Activated naive CD4-positive, alpha-beta T cell treated with anti-CD3 and anti-CD28 coated beads, Interleukin-2, amount 50 U/mL, for 16 hours (primary cell): ENCODE data around the gene GTF2IRD1.

Source experiments
- DNase-seq: peaks from one replicate; pipeline ENCODE4 v3.0.0-alpha.2; 2020

The GTF2IRD1 gene

DNA sequence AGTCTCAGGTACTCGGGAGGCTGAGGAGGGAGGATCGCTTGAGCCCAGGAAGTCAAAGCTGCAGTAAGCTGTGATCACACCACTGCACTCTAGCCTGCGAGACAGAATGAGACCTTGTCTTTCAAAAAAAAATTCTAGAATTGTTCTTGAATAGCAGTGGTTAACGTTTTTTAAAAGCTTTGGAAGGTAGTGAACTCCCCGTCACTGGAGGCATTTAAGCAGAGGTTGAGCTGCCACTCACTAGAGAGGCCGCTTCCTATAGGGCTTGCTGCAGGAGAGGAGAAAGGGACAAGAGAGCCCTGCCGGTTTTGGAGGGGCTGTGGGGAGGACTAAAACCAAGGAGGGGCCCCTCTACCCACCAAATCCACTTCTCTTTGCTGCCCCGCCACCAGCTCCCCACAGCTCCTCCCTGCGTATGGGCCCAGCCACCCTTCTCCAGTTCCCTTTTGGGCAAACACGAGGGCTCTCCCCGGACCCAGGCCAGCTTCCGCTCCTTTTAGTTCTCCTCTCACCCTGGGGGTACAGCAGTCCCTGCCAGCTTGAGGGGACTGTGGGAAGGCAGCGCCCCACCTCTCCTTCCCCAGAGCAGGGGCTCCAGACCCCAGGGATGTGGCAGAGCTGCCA is 116.9 kb downstream of the GTF2IRD1 start:
- DNase-seq, result no peak

DNA sequence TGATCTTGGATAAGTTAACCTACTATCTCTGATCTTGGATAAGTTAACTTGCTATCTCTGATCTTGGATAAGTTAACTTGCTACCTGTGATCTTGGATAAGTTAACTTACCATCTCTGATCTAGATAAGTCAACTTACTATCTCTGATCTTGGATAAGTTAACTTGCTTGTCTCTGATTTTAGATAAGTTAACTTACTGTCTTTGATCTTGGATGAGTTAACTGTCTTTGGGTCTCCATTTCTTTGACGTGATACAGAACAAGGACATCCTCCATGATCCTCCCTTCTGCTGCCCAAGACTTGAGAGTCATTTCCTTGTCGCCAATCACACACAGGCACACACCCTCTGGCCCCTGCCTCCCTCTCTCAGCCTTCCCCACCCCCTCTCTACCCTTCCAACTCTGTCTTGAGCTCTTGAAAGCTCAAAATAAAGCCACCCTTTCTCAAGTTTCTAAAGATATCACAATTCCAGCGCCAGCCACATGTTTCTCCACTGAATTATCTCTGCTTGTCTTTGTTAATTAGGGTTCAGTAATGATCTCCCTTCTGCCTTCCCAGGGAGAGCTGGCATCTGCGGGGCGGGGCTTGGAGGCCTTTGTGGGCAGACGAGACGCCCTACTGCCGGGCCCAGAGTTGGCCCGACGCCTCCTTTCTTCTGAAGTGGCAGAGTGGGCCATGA is 118.7 kb downstream of the GTF2IRD1 start:
- no peak for DNase-seq

DNA sequence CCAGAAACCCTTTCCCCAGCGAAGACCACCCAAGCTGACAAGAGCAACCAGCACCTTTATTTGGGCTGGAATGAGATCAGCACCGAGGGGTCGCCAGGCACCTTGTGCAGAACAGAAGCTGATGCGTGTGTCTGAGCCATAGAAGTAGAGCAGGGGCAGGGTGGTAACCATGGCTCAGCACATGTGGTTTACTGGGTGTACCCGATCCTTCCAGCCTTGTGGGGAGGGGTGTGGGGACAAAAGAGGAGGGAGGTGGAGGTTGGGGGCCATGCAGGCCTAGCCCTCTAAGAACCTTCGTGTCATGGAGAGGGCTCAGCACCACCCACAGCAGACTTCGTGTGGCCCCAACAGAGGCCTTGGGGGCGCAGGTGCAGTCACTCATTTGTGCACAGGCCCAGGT is 119.8 kb downstream of the GTF2IRD1 start:
- DNase-seq, result no peak

DNA sequence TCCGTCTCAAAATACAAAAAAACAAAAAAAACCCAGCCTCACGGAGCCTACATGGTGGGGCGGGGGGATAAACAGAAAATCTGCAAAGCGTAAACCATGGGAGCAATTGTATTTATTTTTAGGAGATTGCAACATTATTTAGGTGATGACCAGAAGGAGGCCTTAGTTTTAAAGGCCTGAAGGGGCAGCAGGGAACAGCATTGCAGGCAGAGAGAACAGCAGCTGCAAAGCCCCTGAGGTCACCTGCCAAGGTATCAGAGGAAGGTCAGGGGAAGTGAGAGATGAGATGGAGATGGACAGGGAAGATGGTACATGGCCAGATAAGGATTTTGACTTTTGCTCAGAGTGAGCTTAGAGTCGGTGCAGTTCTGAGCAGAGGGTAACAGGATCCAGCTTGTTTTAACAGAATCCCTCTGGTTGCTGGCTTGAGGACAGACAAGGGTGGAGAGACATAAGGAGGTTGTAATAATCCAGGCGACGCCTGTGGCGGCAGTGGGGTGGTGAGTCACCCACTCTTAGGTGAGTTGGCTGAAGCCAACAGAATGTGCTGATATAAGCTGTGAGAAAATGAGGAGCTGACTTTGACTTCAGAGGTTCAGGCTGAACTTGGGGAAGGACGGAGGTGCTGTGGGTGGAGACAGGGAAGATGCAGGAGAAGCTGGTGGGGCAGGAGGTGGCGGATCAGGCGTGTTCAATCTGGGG is 121.5 kb downstream of the GTF2IRD1 start:
- no peak for DNase-seq

DNA sequence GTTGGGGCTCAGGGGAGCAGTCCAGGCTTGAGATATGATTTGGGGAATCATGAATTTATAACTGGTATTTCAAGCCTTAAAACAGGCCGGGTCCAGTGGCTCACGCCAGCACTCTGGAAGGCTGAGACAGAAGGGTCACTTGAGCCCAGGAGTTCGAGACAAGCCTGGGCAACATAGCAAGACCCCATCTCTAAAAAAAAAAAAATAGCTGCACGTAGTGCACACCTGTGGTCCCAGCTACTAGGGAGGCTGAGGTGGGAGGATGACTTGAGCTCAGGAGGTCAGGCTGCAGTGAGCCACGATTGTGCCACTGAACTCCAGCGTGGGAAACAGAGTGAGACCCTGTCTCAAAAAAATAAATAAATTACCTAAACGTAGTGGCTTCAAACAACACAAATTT is 122.1 kb downstream of the GTF2IRD1 start:
- DNase-seq, result no peak

DNA sequence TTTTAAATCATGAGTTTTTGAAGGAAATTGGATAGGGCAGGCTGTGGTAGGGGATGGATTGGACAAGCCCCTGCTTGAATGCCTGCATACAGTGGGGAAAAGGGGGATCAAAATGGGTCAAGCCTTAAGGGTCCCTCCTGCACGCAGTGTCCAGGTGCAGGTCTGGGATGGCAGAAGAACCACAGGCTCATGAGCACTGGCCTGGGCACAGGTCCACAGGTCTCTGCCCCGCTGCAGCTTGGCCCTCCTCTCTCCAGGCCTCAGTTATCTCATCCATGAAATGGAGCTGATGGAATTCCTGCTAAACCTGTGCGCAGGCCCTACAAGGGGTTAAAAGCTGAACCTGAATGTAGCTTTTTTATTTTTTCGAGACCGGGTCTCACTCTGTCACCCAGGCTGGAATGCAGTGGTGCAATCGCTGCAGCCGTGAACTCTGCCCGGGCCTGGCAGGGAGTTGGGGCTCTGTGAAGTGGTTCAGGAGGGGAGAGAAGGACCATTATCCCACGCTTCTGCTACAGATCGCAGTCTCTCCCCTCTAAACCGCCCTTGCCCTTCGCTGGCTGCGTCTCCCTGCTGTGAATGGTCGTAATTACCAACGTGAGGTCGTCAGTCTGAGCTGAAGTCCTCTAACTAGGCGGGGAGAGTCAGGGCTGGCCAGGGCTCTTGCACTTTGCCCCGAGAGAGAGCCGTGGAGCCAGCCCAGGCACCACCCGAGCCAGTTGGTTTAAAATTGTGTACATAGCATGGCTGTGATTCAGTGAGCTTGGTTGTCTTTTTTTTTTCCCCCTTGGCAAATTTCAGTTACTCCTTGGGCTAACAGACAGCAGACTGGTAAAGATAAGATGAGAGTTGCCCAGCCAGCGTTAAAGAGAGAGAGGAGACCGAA is 126.3 kb downstream of the GTF2IRD1 start:
- DNase-seq, result no peak

DNA sequence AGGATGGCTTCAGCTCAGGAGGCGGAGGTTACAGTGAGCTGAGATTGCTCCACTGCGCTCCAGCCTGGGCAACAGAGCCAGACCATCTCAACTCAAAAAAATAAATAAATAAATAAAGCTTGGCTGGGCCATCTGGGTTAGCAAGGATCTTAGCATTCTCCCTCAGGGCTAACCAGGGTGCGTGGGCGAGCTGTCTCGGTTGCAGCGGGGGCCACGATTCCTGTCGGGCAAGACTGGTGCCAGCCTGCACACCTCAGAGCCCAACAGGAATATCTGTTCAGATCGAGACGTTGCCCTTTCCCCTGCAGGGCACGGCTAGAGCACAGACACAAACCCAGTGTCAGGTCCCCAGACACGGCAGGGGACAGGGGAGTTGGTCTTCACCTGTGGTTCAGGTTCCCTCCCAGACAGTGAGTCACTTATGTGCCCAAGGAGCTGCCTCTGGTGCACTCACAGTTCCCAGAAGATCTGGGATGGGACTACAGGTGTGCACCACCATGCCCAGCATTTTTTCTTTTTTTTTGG is 128.3 kb downstream of the GTF2IRD1 start:
- no peak for DNase-seq

DNA sequence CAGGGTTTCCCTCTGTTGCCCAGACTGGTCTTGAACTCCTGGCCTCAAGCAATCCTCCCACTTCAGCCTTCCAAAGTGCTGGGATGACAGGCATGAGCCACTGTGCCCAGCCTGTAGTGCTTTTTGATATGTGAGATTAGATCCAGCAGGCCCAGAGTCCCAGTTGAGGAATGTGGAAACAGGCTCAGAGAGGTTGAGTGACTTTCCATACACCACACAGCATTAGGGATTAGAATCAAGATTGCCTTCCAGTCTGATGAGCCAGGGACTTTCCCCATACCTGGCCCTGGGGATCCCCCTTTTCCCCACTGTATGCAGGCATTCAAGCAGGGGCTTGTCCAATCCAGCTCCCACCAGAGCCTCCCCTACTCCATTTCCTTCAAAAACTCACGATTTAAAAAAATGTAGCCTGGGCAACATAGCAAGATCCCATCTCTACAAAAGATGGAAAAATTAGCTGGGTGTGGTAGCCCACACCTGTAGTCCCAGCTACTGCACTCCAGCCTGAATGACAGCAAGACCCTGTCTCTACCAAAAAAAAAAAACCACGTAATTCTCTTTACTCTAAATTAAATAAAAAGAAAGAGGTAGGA is 128.8 kb downstream of the GTF2IRD1 start:
- no peak for DNase-seq

DNA sequence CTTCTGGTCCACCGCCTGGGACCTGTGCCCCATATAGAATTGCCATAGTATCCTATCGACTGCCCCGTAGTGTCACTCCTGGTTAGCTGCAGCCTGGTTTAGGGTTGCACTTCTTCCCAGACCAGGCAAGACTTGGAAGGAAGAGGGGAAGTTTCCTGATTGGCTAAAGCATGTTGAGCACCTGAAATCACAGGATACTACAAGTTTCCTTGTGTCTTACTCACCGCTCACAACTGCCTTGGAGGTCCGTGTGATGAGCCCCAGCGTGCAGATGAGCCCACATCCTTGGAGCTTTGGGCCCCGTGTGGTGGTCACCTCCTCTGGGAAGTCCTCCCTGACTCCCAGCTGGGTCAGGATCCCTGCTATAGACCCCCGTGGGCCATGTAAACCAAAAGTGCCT is 129.9 kb downstream of the GTF2IRD1 start:
- no peak for DNase-seq

DNA sequence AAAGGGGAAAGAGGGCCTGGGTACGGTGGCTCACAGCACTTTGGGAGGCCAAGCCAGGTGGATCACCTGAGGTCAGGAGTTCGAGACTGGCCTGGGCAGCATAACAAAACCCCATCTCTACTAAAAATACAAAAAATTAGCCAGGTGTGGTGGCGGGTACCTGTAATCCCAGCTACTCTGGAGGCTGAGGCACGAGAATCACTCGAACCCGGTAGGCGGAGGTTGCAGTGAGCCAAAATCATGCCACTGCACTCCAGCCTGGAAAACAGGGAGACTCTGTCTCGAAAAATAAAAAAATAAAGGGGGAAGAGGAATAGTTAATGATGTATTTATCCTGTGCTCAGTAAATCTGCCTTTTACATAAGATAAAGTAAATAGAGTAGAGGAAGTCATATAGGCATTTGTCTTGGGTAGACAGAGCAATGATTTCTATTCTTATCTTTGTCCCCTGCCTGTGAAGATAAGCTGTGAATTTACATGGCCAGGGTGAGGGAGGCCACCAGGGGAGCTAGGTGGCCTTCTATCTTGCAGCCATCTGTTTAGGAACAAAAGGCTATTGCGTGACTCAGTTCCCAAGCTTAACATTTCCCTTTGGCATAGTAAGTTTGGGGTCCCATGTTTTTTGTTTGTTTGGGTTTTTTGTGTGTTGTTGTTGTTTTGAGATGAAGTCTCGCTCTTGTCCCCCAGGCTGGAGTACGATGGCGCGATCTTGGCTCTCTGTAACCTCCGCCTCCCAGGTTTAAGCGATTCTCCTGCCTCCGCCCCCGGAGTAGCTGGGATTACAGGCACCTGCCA is 130.7 kb downstream of the GTF2IRD1 start:
- no peak for DNase-seq

DNA sequence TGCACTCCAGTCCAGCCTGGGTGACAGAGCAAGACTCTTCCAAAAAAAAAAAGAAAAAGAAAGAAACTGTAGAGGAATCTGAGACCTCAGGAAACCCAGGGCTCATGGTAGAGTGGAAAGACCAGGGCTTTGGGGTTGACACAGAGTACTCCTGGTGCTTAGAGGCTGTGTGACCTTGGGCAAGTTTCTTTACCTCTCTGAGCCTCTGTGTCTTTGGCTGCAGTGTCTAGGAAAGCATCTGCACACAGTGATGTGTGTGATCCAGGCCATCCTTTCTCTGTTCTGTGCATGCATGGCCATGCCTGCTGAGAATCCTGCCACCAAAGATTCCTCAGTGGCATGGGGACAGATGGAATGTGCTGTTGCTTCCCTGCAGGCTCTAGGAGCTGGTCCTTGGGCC is 132.1 kb downstream of the GTF2IRD1 start:
- no peak for DNase-seq

DNA sequence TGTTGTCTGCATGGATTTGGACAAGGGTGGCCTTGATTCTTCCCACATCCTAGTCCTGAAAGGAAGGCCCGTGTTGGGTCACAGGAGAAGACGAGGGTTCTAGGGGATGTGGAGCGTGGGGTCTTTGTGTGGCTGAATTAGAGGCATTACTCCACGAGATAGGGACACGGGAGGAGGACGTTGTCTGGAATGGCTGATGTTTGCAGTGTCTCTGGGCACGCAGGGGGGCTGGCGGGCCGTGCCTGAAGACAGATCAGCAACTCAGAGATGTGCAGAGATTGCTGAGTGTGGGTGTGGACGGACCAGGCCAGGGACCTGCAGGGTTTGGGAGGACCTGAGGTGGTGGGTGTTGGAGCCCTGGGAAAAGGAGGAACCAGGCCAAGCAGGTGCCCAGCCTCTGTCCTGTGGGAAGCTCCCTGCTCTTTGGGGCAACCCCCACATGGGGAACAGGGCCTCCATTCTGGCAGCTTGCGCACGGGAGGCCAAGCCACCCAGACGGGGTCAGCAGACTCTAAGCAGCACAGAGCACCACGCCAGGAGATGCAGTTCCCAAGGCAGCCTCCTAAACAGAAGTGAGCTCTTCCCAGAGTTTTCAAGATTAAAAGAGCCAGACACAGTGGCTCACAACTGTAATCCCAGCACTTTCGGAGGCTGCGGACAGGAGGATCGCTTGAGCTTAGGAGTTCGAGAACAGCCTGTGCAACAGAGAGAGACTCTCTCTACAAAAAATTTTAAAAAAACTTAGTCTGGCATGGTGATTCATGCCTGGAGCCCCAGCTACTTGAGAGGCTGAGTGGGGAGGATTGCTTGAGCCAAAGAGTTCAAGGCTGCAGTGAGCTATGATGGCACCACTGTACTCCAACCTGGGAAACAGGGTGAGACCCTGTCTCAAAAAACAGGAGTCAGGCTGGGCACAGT is 132.8 kb downstream of the GTF2IRD1 start:
- no peak for DNase-seq

DNA sequence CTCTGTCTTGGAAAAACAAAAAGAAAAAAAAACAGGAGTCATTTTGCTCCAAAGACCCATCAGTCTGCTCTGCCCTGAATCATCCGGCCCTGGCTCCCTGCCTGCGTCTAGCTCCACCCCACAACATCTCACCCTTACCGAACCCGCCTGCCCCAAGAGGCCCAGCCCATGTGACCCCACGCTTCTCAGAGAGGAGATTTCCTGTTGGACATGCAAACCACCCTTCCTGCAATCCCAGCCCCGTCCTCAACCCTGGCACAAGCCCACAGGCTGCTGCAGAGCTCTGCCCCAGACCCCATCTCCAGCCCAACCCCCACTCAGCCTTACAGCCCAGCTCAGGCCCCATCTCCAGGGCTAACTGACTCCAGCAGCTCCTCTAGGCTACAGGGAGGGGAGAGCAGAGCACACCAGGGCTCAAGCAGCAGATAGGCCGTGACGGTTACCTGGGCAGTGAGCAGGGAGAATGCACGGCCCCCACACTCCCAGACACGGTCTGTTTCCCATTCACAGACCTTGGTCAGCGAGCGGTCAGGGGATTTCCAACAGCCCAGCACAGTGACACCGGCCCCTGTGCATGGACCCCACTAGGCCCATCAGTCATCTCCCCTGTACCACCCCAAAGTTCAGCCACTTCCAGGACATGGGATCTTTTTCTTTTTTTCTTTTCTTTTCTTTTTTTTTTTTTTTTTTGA is 133.9 kb downstream of the GTF2IRD1 start:
- no peak for DNase-seq

DNA sequence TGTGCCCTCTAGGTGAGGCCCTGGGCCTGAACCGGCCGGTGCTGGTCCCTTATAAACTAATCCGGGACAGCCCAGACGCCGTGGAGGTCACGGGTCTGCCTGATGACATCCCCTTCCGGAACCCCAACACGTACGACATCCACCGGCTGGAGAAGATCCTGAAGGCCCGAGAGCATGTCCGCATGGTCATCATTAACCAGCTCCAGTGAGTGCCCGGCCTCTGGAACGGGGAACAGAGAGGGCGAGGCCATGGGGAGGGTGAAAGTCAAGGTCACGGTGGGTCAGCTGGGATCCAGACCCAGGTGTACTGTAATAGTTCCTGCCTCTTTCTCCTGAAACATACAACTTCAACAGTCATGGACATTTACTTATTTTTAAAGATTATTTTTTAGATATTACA is 137.1 kb downstream of the GTF2IRD1 start:
- no peak for DNase-seq

DNA sequence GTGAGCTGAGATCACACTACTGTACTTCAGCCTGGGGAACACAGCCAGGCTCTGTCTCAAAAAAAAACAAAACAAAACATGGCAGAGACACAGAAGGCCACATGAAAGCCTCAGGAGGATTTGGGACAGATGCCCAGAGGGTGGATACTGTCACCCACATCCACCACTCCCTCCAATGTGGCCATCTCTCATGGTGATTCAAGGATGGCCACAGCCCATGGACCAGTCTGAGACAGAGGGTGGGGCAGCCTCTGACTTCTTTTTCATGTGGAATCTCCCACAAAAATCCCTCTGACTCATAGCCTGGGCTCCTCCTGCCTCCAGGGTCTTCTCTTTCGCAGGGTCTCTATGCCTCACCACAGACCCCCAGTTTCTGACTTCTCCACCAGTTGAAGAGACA is 144.9 kb downstream of the GTF2IRD1 start:
- DNase-seq, result no peak

DNA sequence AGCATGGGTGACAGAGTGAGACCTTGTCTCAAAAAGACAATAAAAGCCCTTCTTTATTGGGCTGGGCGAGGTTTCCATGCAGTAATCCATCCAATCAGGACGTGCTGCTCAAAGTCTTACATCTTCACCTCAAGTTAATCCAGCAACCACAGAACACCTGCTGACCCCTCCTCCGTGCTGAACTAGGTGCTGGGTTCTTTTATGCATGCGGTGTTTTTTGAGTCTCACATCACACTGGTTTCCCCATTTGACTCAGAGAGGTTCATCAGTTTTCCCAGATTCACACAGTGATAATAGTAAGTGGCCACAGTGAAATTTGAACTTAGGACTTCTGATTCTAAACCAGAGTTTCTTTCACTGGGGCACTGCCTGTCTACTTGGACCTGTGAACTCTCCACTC is 145.5 kb downstream of the GTF2IRD1 start:
- no peak for DNase-seq

DNA sequence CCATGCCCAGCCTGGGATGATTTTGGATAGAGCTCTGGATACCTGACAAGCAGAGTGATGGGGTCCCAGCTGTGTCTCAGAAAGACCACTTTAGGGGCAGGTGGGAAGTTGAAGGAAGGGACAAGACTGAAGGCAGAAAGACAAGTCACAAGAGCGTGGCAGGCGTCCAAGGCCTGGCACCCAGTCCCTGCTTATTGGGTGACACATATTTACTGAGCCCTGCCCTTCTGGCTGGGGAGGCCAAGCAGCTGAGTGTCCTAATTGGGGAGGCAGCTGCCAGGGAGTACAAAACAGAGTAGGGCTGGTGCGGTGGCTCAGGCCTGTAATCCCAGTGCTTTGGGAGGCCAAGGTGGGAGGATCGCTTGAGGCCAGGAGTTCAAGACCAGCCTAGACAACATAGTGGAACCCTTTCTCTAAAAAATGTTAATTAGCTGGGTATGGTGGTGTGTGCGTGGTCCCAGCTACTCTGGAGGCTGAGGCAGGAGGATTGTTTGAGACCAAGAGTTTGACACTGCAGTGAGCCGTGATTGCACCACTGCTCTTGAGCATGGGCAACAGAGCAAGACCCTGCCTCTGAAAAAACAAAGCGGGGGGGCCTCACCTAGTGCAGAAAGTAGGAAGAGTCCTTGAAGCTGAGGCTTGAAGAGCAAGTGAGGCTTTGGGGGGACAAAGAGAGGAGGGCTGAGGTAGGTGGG is 150.8 kb downstream of the GTF2IRD1 start:
- no peak for DNase-seq

DNA sequence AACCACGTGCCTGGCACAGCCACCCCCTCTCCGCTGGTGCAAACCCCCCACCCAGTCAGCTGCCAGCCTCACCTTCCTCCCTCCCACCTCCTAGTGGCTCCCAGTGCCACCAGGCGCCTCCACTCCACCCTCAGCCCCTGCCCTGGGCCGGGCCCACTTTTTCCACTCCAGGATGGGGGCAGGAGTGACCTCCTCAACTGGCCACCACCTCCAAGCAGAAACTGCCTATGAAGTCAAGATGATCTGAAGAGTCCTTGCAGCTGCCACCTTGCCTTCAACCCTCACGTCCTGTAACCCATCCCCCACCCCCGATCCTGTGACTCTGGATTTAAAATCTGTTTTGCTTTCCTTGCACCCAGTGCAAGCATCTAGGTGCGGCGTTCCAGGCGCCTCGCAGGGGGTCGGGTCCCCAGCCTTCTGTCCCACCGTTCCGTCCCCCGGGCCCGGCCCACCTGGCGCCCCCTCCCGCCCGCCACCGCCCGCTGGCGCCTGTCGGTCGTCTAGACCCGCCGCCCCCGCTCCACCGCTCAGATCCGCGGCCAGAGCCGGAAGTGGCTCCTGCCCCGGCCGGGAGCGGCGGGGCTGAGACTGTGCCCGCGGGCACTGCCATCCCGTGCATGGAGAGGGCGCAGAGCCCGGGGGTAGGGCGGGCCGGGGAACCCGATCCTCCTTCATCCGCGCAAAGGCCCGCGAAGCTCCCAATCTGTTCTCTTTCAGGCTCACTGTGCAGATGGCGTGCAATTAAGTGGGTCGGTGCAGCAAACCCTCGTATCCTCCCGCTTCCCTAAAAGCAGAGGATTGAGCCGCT is 152.6 kb downstream of the GTF2IRD1 start:
- peak; percentile 42 for DNase-seq
